Stimulated activated CD4-positive, alpha-beta T cell treated with anti-CD3 and anti-CD28 coated beads, Interleukin-2, amount 100 ng/mL, for 48 hours (primary cell): ENCODE data around the gene CCDC142.

ENCODE experiments used
- DNase-seq, 2 donors: peaks; one replicate each; pipeline ENCODE4 v3.0.0-alpha.2; 2020

CCDC142 gene

GRCh38 chr2:74441690-74442482, 40.9 kb downstream of the CCDC142 start, which contains the start of gene RTKN:
RTKN (minus strand) TSS chr2:74441937; CDS start chr2:74441816, 121 bp downstream.
- no peak for DNase-seq

GRCh38 chr2:74441170-74441689, 41.6 kb downstream of the CCDC142 start:
- DNase-seq = no peak

- DNase-seq = peak in 1 of 2 donors; percentile 49
Observed at GRCh38 chr2:74440378-74441169, 42.2 kb downstream of the CCDC142 start.

GRCh38 chr2:74439803-74440377, 42.9 kb downstream of the CCDC142 start:
- DNase-seq = no peak

- no peak for DNase-seq
Observed at GRCh38 chr2:74439373-74439772, 43.4 kb downstream of the CCDC142 start.

GRCh38 chr2:74438248-74438647, 44.5 kb downstream of the CCDC142 start:
- no peak for DNase-seq

- DNase-seq = no peak
Observed at GRCh38 chr2:74436848-74437695, 45.7 kb downstream of the CCDC142 start.

- no peak for DNase-seq
Observed at GRCh38 chr2:74436111-74436805, 46.5 kb downstream of the CCDC142 start.

GRCh38 chr2:74430502-74430901, 52.3 kb downstream of the CCDC142 start:
- DNase-seq = no peak

GRCh38 chr2:74429487-74430451, 53.0 kb downstream of the CCDC142 start:
- no peak for DNase-seq

- DNase-seq = no peak
Observed at GRCh38 chr2:74428675-74429074, 54.1 kb downstream of the CCDC142 start.

GRCh38 chr2:74427551-74427950, 55.2 kb downstream of the CCDC142 start:
- no peak for DNase-seq

- DNase-seq = no peak
Observed at GRCh38 chr2:74426181-74426758, 56.5 kb downstream of the CCDC142 start.

- no peak for DNase-seq
Observed at GRCh38 chr2:74425523-74425922, 57.3 kb downstream of the CCDC142 start.

- DNase-seq = no peak
Observed at GRCh38 chr2:74424995-74425406, 57.8 kb downstream of the CCDC142 start.

- no peak for DNase-seq
Observed at GRCh38 chr2:74424139-74424992, 58.4 kb downstream of the CCDC142 start.
